NCI-H1105 treated with DMSO at 0.1 percent for 48 hours (cell line): ENCODE measurements around the gene CBFA2T2.

Source experiments
- DNase-seq: peaks from one replicate; lab custom pipeline; 2025; lab: John Stamatoyannopoulos, UW

CBFA2T2 gene

GRCh38 chr20:33651562-33652048 lies 161.7 kb downstream of the CBFA2T2 start:
- no peak for DNase-seq

- peak; percentile 86 for DNase-seq
Measured at GRCh38 chr20:33653218-33653899, 163.5 kb downstream of the CBFA2T2 start.

DNA sequence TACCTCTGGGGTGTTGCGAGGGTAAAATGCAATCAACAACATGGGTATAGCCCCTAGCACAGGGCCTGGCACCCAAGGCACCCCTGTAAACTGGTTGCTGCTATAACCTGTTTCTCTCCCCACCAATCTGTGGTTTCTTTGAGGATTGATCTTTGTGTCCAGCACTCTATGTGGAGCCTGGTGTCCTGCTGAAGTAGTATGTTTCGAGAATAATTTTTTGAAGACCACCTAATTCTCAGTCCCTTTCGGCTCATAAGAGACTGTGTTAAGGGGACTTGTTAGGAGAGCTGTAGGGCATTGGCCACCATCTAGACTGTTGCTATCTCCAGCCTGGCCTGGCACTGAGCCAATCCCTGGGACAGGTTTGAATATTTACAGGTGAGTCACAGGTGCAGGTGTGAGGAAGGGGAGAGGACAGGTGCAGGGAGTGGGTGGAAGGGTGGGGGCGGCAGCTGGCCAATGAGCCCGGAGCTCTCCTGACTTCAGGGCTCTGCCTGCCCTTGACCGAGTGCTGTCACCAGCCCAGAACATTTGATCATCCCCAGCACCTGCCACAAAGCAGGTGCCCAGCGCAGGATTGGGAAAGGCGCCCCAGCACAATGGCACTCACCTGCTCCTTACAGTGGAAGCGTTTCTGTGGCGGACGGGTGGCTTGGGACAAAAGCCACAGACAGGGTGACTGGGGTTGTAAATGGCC lies 164.2 kb downstream of the CBFA2T2 start:
- peak; percentile 99 for DNase-seq

DNA sequence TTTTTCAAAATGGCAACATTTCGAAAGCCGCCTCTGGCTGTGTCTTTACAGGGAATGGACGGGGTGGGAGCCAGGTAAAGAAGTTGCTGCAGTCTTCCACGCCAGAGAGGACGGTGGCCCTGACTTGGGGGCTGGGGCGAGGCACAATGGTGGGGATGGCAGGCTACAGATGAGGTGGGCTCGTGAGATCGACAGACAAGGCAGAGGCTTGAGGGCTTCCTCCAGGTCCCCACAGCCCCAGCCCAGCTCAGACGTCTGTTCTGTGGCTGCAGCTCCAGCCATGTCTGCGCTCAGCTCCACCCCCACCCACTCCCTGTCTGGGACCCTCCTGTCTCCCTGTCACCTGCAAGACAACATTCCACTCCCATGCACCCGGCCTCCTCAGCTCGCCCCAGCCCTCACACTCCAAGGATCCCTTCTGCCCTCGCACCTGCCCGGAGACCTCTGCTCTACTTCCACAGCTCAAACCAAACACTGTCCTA lies 164.8 kb downstream of the CBFA2T2 start:
- peak; percentile 76 for DNase-seq

GRCh38 chr20:33655164-33655563 lies 165.3 kb downstream of the CBFA2T2 start:
- DNase-seq = no peak

DNA sequence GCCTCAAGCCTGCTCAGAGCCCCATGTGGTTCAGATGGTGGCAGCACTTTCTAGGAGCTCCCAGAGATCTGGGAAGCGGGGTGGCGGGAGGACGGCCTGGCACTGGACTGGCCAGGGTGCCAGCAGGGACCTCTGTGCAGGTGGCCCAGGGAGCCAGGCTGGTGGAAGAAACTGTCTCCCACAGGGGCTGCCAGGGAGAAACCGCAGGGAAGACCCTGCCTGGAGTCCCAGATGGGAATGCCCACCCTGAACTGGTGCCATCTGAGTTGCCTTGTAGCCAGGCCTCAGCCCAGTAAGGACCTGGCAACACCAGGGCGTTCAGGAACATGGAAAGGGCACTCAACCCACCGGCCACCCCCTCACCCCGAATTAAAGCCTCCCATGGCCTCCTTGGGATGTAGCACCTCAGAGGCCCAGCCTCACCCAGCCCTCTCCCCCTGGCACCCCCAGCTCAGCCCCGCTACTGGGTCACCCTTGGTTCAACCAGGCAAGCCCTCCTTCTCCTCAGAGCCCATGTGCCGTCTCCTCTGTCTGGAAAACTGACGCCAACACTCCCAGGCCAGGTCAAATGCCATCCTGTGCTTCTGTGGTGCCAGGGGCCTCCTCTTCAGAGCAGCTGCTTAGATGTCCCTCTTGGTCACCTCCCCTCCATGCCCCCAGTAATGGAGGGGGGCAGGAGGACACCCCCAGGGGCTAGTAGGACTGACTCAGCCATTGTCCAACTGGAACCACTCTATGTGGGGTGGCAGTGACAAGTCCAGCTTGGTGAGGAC lies 166.3 kb downstream of the CBFA2T2 start:
- DNase-seq = no peak

DNA sequence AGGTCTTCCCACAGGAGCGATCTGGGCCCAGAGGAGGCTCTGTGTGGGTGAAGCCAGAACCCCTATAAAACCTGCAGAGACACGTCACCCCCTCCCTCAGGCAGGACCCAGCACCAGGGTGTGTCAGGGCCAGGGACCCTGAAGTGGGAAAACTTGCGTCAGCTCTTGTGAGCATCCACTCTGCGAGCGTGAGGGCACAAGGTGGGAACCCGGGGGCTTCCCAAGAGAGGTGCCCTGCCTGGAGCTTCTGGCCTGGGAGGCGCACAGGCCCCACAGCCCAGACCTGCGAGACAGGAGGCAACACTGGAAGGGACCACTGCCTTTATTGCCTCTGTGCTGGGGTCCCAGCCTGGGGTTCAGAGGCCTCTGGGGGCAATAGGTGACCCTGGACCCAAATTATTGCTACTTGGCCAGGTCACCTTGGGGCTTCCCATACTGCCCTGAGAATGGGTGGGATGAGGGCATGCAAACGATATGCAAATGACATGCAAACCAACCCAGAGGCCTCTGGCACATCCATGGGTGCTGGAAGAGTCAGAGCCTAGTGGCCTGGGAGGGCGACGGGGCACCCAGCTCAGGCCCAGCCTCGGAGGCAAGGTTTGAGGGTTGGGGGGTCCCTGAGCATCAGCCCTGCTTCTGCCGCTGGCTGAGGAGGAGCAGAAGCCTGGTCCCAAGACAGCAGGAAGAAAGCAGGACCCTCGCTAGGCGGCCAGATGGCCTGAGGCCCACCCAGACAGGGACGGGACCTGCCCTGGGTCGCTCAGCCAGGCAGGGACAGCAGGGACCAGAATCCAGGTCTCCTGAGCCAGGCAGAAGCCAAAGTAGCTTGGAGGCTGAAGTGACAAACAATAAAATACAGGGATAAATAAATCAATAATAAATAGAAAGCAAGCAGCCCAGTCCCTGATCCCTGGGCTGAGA lies 167.1 kb downstream of the CBFA2T2 start:
- no peak for DNase-seq

GRCh38 chr20:33657704-33658095 lies 167.8 kb downstream of the CBFA2T2 start:
- DNase-seq = no peak

DNA sequence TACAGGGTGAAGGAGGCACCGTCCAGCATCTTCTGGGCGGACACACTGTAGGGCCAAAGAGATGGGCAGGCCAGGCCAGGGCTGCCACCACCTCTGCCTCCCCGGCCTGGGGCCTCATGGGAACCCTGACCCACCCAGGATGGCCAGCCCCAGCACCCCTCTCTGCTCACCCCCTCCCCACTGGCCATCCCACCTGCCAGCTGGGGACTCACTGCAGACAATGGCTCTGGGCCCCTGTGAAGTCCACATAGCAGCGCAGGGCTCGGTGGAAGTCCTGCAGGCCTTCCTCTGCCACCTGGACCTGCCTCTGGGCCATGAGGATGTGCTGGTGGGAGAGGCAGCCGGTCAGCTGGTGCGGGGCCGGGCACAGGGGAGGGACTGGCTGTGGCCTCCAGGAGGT lies 168.6 kb downstream of the CBFA2T2 start:
- DNase-seq = no peak

- DNase-seq = no peak
Measured at GRCh38 chr20:33658929-33659328, 169.0 kb downstream of the CBFA2T2 start.

- DNase-seq = no peak
Measured at GRCh38 chr20:33659341-33660034, 169.6 kb downstream of the CBFA2T2 start.

DNA sequence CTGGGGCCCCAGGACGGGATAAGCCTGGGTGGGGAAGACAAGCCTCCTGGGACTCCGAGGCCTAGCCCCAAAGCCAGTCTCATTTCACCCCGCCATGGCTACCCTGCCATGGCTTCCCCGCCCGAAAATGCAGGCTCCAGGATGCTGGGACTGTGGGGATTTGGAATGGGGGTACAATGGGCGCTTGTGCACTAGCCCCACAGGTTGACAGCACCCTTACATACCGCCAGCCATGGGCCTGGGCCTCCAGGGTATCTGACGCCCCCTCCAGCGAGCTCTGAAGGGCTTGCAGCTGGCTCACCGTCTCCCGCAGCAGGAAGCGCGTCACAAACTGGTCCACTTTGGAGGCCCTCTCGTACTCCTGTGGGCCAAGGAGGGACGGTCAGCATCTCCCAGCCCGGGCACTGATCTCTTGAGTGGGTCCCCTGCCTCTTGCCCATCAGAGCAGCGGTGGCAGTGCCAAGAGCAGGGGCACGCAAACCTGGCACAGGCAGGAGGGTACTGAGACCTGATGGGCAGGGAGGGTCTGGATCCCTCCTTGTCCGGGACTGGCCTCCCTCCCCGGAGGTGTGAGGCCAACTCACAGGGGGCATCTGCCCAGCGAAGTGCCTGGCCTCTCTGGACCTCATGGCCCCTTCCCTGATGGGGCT lies 170.3 kb downstream of the CBFA2T2 start:
- no peak for DNase-seq

GRCh38 chr20:33660685-33661058 lies 170.8 kb downstream of the CBFA2T2 start:
- no peak for DNase-seq

DNA sequence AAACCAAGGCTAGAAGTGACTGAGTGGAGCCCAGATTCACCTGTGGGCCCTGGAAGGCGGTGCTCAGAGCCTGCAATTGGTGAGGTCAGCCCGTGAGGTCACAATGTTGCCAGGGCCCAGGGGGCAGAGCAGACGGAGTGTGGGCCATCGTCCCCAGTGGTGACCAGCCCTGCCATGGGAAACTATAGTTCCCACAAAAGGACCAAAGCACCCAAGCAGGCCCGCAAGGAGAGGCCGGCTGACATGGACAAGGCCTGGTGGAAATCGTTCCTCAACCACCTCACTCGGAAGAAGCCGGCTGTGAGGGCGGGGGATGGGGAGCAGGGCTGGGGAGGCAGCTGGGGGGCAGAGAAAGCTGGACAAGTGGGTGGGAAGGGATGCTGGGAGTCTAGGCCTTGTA lies 172.3 kb downstream of the CBFA2T2 start, which contains the start of gene C20orf144:
Gene C20orf144, plus strand, starts transcription at position 156 of the 400 bp plus-strand sequence. Its CDS starts 19 bp downstream, at position 175.
- DNase-seq = no peak

DNA sequence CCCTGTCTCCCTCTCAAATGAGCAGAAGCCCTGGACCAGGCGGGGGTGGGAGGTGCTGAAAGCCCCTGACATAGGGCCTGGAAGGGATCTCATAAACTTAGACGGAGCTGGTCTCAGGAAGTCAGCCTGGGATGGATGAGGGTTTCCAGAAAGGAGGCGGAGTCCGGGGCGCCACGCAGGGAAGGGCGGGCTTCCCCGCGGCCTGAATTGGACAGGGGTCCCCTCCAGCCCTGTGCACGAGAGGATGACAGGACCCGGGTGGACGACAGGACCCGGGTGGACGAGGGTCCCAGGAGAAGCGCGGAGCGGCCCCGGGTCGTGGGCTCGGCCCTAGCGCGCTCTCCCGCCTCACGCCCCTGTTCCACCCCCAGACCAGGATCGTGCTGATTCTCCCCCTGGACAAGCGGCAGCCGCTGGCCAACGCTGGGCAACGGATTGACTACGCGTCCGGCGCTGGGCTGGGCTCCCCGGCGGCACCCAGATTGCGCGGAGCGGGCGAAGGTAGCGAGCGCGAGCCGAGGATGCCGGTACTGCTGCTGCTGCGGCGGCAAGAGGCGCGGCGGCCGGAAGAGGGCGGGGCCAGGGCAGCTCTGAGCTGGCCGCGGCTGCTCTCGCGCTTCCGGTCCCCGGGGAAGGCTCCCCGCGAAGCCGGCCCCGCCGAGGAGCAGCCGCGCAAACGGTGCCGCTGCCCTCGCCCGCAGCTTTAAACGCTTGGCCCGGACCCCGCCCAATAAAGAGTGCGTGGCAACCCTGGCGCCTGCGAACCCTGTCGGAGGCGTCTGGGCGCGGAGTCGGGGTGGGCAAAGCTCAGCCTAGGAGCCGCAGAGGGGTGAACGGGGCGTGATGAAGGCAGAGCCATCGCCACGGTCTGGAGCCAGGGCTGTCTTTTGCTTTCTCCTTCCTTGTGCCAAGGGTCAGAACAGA lies 173.5 kb downstream of the CBFA2T2 start:
- DNase-seq = peak; percentile 75

DNA sequence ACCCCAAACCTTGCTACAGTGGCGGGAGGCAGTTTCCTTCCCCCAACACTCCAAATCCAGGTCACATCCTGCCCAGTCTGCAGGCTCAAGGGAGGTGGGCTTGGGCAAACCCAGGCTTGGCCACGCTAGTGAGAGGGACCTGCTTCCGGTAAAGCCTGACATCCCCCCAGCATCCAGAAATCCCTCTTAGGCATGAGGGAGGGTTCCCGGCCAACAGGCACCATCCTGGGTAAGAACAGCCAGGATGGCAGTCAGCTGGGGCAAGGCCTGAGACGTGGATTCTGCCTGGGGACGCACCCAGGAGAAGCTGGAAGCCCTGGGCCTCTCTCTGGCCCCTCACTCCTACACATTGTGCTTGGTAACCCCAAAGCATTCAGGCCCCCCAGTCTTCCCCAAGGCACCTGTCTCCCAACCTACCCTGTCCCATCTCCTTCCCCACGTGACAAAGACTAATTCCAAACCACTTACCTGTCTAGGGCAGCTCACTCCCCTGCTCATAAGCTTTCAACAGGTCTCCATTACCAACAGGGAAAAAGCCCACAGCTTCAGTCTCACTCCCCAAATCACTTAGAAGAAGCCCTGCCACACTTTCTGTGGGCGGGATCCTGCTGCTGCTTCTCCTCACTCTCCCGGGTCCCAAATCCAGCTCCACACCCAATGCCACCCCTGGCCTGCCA lies 174.3 kb downstream of the CBFA2T2 start:
- no peak for DNase-seq

- no peak for DNase-seq
Measured at GRCh38 chr20:33664762-33665144, 174.9 kb downstream of the CBFA2T2 start.
